H9 (cell line): ENCODE data around the gene CALML5. TPM values are rescaled to one million over a fixed set of nuclear protein-coding genes. Genes with fewer than 3 reads are reported as not detected.

Experiments used
- DNase-seq: peaks from one replicate; pipeline ENCODE4 v3.0.0-alpha.2; 2017
- H2AFZ ChIP-seq: one replicate; pipeline ENCODE4 v1.6.1; 2013; ENCODE audit warnings: mild to moderate bottlenecking, low read length, control low read depth, moderate library complexity
- H2AK5ac ChIP-seq: 2 replicates; pipeline ENCODE4 v1.6.1; 2013; ENCODE audit warnings: low read length, control low read depth, mixed read lengths; ENCODE audit not compliant: insufficient read length
- H2BK120ac ChIP-seq: one replicate; pipeline ENCODE4 v1.6.1; 2013; ENCODE audit warnings: low read depth, mild to moderate bottlenecking, low read length, control low read depth, inconsistent platforms; ENCODE audit not compliant: poor library complexity, severe bottlenecking
- H2BK12ac ChIP-seq: 2 replicates; pipeline ENCODE4 v1.6.1; 2013; ENCODE audit warnings: low read length, control low read depth, mixed read lengths, low read depth; ENCODE audit not compliant: insufficient read length
- H2BK15ac ChIP-seq: 2 replicates; pipeline ENCODE4 v1.6.1; 2013; ENCODE audit warnings: low read depth, low read length, control low read depth
- H2BK20ac ChIP-seq: one replicate; pipeline ENCODE4 v1.6.1; 2013; ENCODE audit warnings: low read depth, mild to moderate bottlenecking, low read length, control low read depth, inconsistent platforms; ENCODE audit not compliant: poor library complexity, severe bottlenecking
- H2BK5ac ChIP-seq: 2 replicates; pipeline ENCODE4 v1.6.1; 2013; ENCODE audit warnings: low read length, control low read depth, mixed read lengths; ENCODE audit not compliant: insufficient read length
- H3K14ac ChIP-seq: 2 replicates; pipeline ENCODE4 v1.6.1; 2013; ENCODE audit warnings: low read length, control low read depth; ENCODE audit not compliant: insufficient read depth
- H3K18ac ChIP-seq: 2 replicates; pipeline ENCODE4 v1.6.1; 2013; ENCODE audit warnings: low read depth, mild to moderate bottlenecking, mixed read lengths, low read length, control low read depth; ENCODE audit not compliant: insufficient read length
- H3K23ac ChIP-seq: 2 replicates; pipeline ENCODE4 v1.6.1; 2013; ENCODE audit warnings: low read length, control low read depth, mixed read lengths, low read depth; ENCODE audit not compliant: insufficient read length
- H3K23me2 ChIP-seq: 2 replicates; pipeline ENCODE4 v1.6.1; 2013; ENCODE audit warnings: low read depth, mild to moderate bottlenecking, mixed read lengths, low read length, control low read depth; ENCODE audit not compliant: insufficient read length, poor library complexity, severe bottlenecking
- H3K27ac ChIP-seq: 2 replicates; pipeline ENCODE4 v1.5.1; 2013; ENCODE audit warnings: low read length, control low read depth, mixed read lengths, low read depth; ENCODE audit not compliant: insufficient read length
- H3K27me3 ChIP-seq: 2 replicates; pipeline ENCODE4 v1.6.1; 2013; ENCODE audit warnings: low read length, control low read depth, inconsistent platforms; ENCODE audit not compliant: insufficient read depth
- H3K4ac ChIP-seq: 2 replicates; pipeline ENCODE4 v1.6.1; 2013; ENCODE audit warnings: low read depth, mild to moderate bottlenecking, control low read depth, inconsistent platforms, low read length, moderate library complexity
- H3K4me1 ChIP-seq: 2 replicates; pipeline ENCODE4 v1.6.1; 2013; ENCODE audit warnings: low read length, control low read depth, inconsistent platforms; ENCODE audit not compliant: insufficient read depth
- H3K4me2 ChIP-seq: 2 replicates; pipeline ENCODE4 v1.6.1; 2013; ENCODE audit warnings: low read length, control low read depth, mixed read lengths; ENCODE audit not compliant: insufficient read length, insufficient read depth
- H3K56ac ChIP-seq: 2 replicates; pipeline ENCODE4 v1.6.1; 2013; ENCODE audit warnings: low read depth, mild to moderate bottlenecking, mixed read lengths, low read length, control low read depth; ENCODE audit not compliant: insufficient read length
- H3K79me1 ChIP-seq: 2 replicates; pipeline ENCODE4 v1.6.1; 2013; ENCODE audit warnings: low read depth, mild to moderate bottlenecking, moderate library complexity, low read length, control low read depth, inconsistent platforms; ENCODE audit not compliant: insufficient read depth, poor library complexity, severe bottlenecking
- H3K79me2 ChIP-seq: 2 replicates; pipeline ENCODE4 v1.6.1; 2013; ENCODE audit warnings: low read length, control low read depth, inconsistent platforms; ENCODE audit not compliant: insufficient read depth
- H3K9ac ChIP-seq: 2 replicates; pipeline ENCODE4 v1.6.1; 2013; ENCODE audit warnings: low read length, control low read depth, mixed read lengths; ENCODE audit not compliant: insufficient read length; ENCODE audit errors: extremely low read depth
- H3K9me3 ChIP-seq: one replicate; pipeline ENCODE4 v1.6.1; 2013; ENCODE audit warnings: low read depth, low read length, inconsistent platforms; ENCODE audit not compliant: control insufficient read depth
- H3T11ph ChIP-seq: one replicate; pipeline ENCODE4 v1.6.1; 2013; ENCODE audit warnings: mild to moderate bottlenecking, low read length, control low read depth, inconsistent platforms
- H4K20me1 ChIP-seq: one replicate; pipeline ENCODE4 v1.6.1; 2013; ENCODE audit not compliant: control insufficient read depth, insufficient read length, insufficient read depth
- H4K5ac ChIP-seq: 2 replicates; pipeline ENCODE4 v1.6.1; 2013; ENCODE audit warnings: low read depth, mild to moderate bottlenecking, mixed read lengths, low read length, control low read depth; ENCODE audit not compliant: insufficient read length
- H4K8ac ChIP-seq: replicated peaks from 2 replicates; pipeline ENCODE4 v1.6.1; 2013; ENCODE audit warnings: low read length, control low read depth, mixed read lengths, low read depth; ENCODE audit not compliant: insufficient read length
- H4K91ac ChIP-seq: 2 replicates; pipeline ENCODE4 v1.6.1; 2013; ENCODE audit warnings: low read depth, mild to moderate bottlenecking, moderate library complexity, mixed read lengths, low read length, control low read depth; ENCODE audit not compliant: insufficient read length
- H3K27ac Mint-ChIP-seq, 3 experiments: 2 replicates in 2 of 3; 3 replicates in 1 of 3; pipeline ENCODE4 v1.8.0; 2020 to 2021; ENCODE audit warnings: mixed read lengths in 3 of 3, mild to moderate bottlenecking in 1 of 3, moderate library complexity in 1 of 3
- H3K27me3 Mint-ChIP-seq: 2 replicates; pipeline ENCODE4 v1.8.0; 2021; ENCODE audit warnings: low read depth, mild to moderate bottlenecking, moderate library complexity, mixed read lengths
- H3K36me3 Mint-ChIP-seq, 3 experiments: 2 replicates in 2 of 3; 3 replicates in 1 of 3; pipeline ENCODE4 v1.8.0; 2020 to 2021; ENCODE audit warnings: low read depth in 3 of 3, mixed read lengths in 3 of 3; ENCODE audit not compliant: insufficient read depth in 1 of 3
- H3K4me1 Mint-ChIP-seq, 2 experiments: 2 replicates each; pipeline ENCODE4 v1.8.0; 2020; ENCODE audit warnings: mixed read lengths in 2 of 2
- H3K4me3 Mint-ChIP-seq, 2 experiments: 2 replicates in 1 of 2; 3 replicates in 1 of 2; pipeline ENCODE4 v1.8.0; 2020 to 2021; ENCODE audit warnings: mild to moderate bottlenecking in 2 of 2, mixed read lengths in 2 of 2, moderate library complexity in 1 of 2
- H3K9me3 Mint-ChIP-seq, 2 experiments: 2 replicates in 1 of 2; 3 replicates in 1 of 2; pipeline ENCODE4 v1.8.0; 2020; ENCODE audit warnings: mild to moderate bottlenecking in 2 of 2, mixed read lengths in 2 of 2, moderate library complexity in 1 of 2
- CTCF ChIP-seq: fragments of 200-600 bp; sonication (generic); conservative IDR thresholded peaks from 3 replicates; pipeline ENCODE4 v1.8.0; 2021; ENCODE audit warnings: antibody characterized with exemption, mild to moderate bottlenecking
- WGBS: extraction: QIAGEN DNeasy Blood & Tissue Kit; methylation state at CpG from one replicate; pipeline ENCODE4 v1.1.7; 2013; ENCODE audit warnings: missing lambda C conversion rate, low lambda C conversion rate, mixed read lengths; ENCODE audit not compliant: insufficient read length; ENCODE audit errors: extremely low coverage; 5-methylcytosine and 5-hydroxymethylcytosine counted together
- total RNA-seq: library from RNA; stranded (reverse); gene quantifications from 2 replicates; pipeline ENCODE4 v1.2.1, GENCODE V29; 2021

CALML5 gene
- total RNA-seq, 1 experiment from 2014 or later: not detected

DNA sequence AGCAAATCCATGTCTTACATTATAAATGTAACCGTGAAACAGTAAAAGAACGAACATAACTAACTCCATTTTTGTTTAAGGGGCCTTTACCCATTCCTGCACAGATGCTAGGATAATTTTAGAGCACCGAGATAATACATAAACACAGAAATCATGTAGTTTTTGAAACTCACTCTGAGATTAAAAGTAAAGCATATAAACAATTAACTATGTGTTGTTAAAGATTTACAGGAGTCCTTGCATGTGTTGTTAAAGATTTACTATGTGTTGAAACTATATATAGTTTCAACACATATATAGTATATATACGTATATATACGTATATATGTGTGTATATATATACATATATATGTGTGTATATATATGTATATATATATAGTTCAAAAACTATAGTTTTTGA, 18.2 kb upstream of the CALML5 start:
- Histone ChIP-seq H2BK12ac (no peak overlapping the region), H4K5ac (no peak overlapping the region), H3K4ac (no peak overlapping the region), H3K4me2 (no peak overlapping the region), H4K8ac (no peak overlapping the region), H3K27me3 (no peaks in the 10 kb centered on the region), H3K14ac (no peak overlapping the region), H2BK15ac (no peak overlapping the region), H3K23ac (no peak overlapping the region), H2BK5ac (no peak overlapping the region), H3K9ac (no peak overlapping the region), H2AFZ (no peak overlapping the region), H4K91ac (no peak overlapping the region), H2AK5ac (no peak overlapping the region), H3K27ac (no peak overlapping the region), H3K4me1 (no peaks in the 10 kb centered on the region), H3K9me3 (no peaks in the 10 kb centered on the region), H2BK120ac (no peak overlapping the region), H3T11ph (no peak overlapping the region), H2BK20ac (no peak overlapping the region), H4K20me1 (no peaks in the 10 kb centered on the region), H3K18ac (no peak overlapping the region), H3K79me2 (no peaks in the 10 kb centered on the region), H3K56ac (no peak overlapping the region), H3K79me1 (no peaks in the 10 kb centered on the region), H3K23me2 (no peaks in the 10 kb centered on the region)
- TF ChIP-seq CTCF: no peak
- no peak for DNase-seq
- H3K4me1 Mint-ChIP-seq: peaks cover 2 to 15% of the 10 kb centered on the region in 2 experiments; a peak in 2 of 4 replicates
- H3K36me3 Mint-ChIP-seq: peaks cover 5 to 20% (median 11%) of the 10 kb centered on the region in 3 experiments; a peak in 5 of 7 replicates
- WGBS: no CpG with 5 or more reads among the region's 5 CpGs
- peaks cover 5% of the 10 kb centered on the region for H3K27me3 Mint-ChIP-seq
- H3K4me3 Mint-ChIP-seq: no peak overlapping the region
- H3K27ac Mint-ChIP-seq: no peak overlapping the region
- H3K9me3 Mint-ChIP-seq: peaks cover 24 to 25% of the 10 kb centered on the region in 2 experiments
